HepG2 (cell line): ENCODE measurements around the gene GP9. TPM values are rescaled to one million over a fixed set of nuclear protein-coding genes. Genes with fewer than 3 reads are reported as not detected.

ENCODE experiments used
- ATAC-seq: fragments of 200-7000 bp; cut with Tn5 transposase; 3 replicates; pipeline ENCODE4 v1.9.1; 2020; ENCODE audit warnings: mild to moderate bottlenecking, moderate library complexity
- BruUV-seq: library from RNA; stranded (reverse); fragments of 400-500 nt; replicated peaks from 2 replicates; lab custom pipeline; 2021; lab: Mats Ljungman, UMichigan
- CTCF ChIA-PET: fragments of 300-600 bp; formaldehyde crosslinking; extraction: SDS; loops from one replicate; lab custom pipeline; 2021; ENCODE audit warnings: low total read pairs, inconsistent platforms, low intra/inter-chr PET ratio; lab: Yijun Ruan, JAX
- POLR2A ChIA-PET: fragments of 350-600 bp; sonication (Branson Sonifier 250); formaldehyde crosslinking; loops from one replicate; lab custom pipeline; 2020; ENCODE audit warnings: antibody characterized with exemption, inconsistent platforms; lab: Yijun Ruan, JAX
- DNase-seq: peaks from one replicate; pipeline ENCODE4 v3.0.0-alpha.2; 2015; ENCODE audit warnings: low spot score
- FAIRE-seq: peaks from 3 replicates; lab custom pipeline; 2011; peaks lifted over from hg19 to GRCh38; lab: Jason Lieb, UNC
- H2AFZ ChIP-seq: one replicate; pipeline ENCODE4 v1.6.1; 2011; ENCODE audit warnings: low read length, inconsistent platforms
- H3K27ac ChIP-seq: fragments of 300-600 bp; 3 replicates; pipeline ENCODE4 v1.8.0; 2011; ENCODE audit warnings: mixed run types, mild to moderate bottlenecking, mixed read lengths, low read length, inconsistent platforms; ENCODE audit not compliant: insufficient read depth; ENCODE audit errors: extremely low read length
- H3K27me3 ChIP-seq, 2 experiments: fragments of 200-600 bp in 1 of 2; 2 replicates in 1 of 2; 3 replicates in 1 of 2; pipeline versions ENCODE4 v1.6.0 to v1.8.0; 2011; ENCODE audit warnings: low read length in 2 of 2, mild to moderate bottlenecking in 2 of 2, moderate library complexity in 2 of 2, inconsistent platforms in 1 of 2; ENCODE audit not compliant: insufficient read depth in 2 of 2, control insufficient read depth in 1 of 2
- H3K36me3 ChIP-seq, 2 experiments: fragments of 200-600 bp in 1 of 2; replicated peaks in 1 of 2; 2 replicates in 1 of 2; 3 replicates in 1 of 2; pipeline versions ENCODE4 v1.5.1 to v1.8.0; 2011; ENCODE audit warnings: low read length in 2 of 2, inconsistent platforms in 1 of 2; ENCODE audit not compliant: insufficient read depth in 2 of 2, control insufficient read depth in 1 of 2
- H3K4me1 ChIP-seq: 2 replicates; pipeline ENCODE4 v1.5.1; 2012; ENCODE audit warnings: low read length, inconsistent platforms; ENCODE audit not compliant: insufficient read depth
- H3K4me2 ChIP-seq: 2 replicates; pipeline ENCODE4 v1.6.0; 2011; ENCODE audit warnings: low read depth, low read length, inconsistent platforms
- H3K4me3 ChIP-seq, 3 experiments: fragments of 200-600 bp in 1 of 3; sonication (generic), shearing (Covaris generic) in 1 of 3; replicated peaks in 1 of 3; 2 replicates each; pipeline ENCODE4 v1.5.1; 2011 to 2016; ENCODE audit warnings: low read length in 3 of 3, inconsistent platforms in 2 of 3, low read depth in 2 of 3, mild to moderate bottlenecking in 2 of 3, control low read depth in 1 of 3, mixed read lengths in 1 of 3; ENCODE audit not compliant: insufficient read depth in 1 of 3
- H3K79me2 ChIP-seq: one replicate; pipeline ENCODE4 v1.6.1; 2011; ENCODE audit warnings: low read length, inconsistent platforms; ENCODE audit not compliant: insufficient read depth
- H3K9ac ChIP-seq: 2 replicates; pipeline ENCODE4 v1.6.0; 2011; ENCODE audit warnings: mild to moderate bottlenecking, low read depth, low read length, inconsistent platforms; ENCODE audit not compliant: insufficient read depth
- H3K9me3 ChIP-seq: 2 replicates; pipeline ENCODE4 v1.5.1; 2012; ENCODE audit warnings: mild to moderate bottlenecking, low read length
- H4K20me1 ChIP-seq: 2 replicates; pipeline ENCODE4 v1.6.0; 2011; ENCODE audit warnings: inconsistent platforms, mild to moderate bottlenecking, low read length, moderate library complexity; ENCODE audit not compliant: insufficient read depth
- CEBPG ChIP-seq: IDR thresholded peaks from 2 replicates; pipeline ENCODE4 v1.6.1; 2016
- CREB3 ChIP-seq: sonication (generic); formaldehyde crosslinking; IDR thresholded peaks from 2 replicates; pipeline ENCODE4 v1.5.0; 2020; ENCODE audit warnings: missing genetic modification reagents
- CREM ChIP-seq, 2 experiments: sonication (generic) in 1 of 2; formaldehyde crosslinking in 1 of 2; IDR thresholded peaks; 2 replicates each; pipeline versions ENCODE4 v1.4.0 to v1.6.1; 2016 to 2020; ENCODE audit warnings: antibody characterized with exemption in 1 of 2, mild to moderate bottlenecking in 1 of 2, missing genetic modification reagents in 1 of 2
- ETV6 ChIP-seq: sonication (generic); formaldehyde crosslinking; conservative IDR thresholded peaks from 2 replicates; pipeline ENCODE4 v1.4.0; 2020; ENCODE audit warnings: missing genetic modification reagents
- FOSL2 ChIP-seq: sonication (generic); formaldehyde crosslinking; IDR thresholded peaks from 2 replicates; pipeline ENCODE4 v1.4.0; 2020; ENCODE audit warnings: missing genetic modification reagents
- HIVEP1 ChIP-seq: sonication (generic); formaldehyde crosslinking; IDR thresholded peaks from 2 replicates; pipeline ENCODE4 v1.4.0; 2020; ENCODE audit warnings: mild to moderate bottlenecking, missing genetic modification reagents
- JARID2 ChIP-seq: sonication (generic); formaldehyde crosslinking; IDR thresholded peaks from 2 replicates; pipeline ENCODE4 v1.8.1; 2023; ENCODE audit warnings: missing genetic modification reagents, inconsistent platforms; ENCODE audit not compliant: insufficient replicate concordance
- MED13 ChIP-seq: sonication (generic); formaldehyde crosslinking; IDR thresholded peaks from 2 replicates; pipeline ENCODE4 v1.5.0; 2020; ENCODE audit warnings: missing genetic modification reagents
- RAD51 ChIP-seq: fragments of 450-650 bp; IDR thresholded peaks from 2 replicates; pipeline ENCODE4 v1.6.1; 2016; ENCODE audit warnings: borderline replicate concordance
- THAP11 ChIP-seq: IDR thresholded peaks from 2 replicates; pipeline ENCODE4 v1.6.1; 2016; ENCODE audit warnings: missing biosample characterization, missing genetic modification reagents
- ZMYM2 ChIP-seq: sonication (generic); formaldehyde crosslinking; IDR thresholded peaks from 2 replicates; pipeline ENCODE4 v1.8.0; 2022; ENCODE audit warnings: mild to moderate bottlenecking, missing genetic modification reagents
- ZNF274 ChIP-seq: sonication (generic); formaldehyde crosslinking; IDR thresholded peaks from 2 replicates; pipeline ENCODE4 v1.5.1; 2020; ENCODE audit warnings: mild to moderate bottlenecking, missing genetic modification reagents
- ZNF367 ChIP-seq: sonication (generic); formaldehyde crosslinking; IDR thresholded peaks from 2 replicates; pipeline ENCODE4 v1.4.0; 2020; ENCODE audit warnings: missing genetic modification reagents, borderline replicate concordance
- ZNF441 ChIP-seq: sonication (generic); formaldehyde crosslinking; IDR thresholded peaks from 2 replicates; pipeline ENCODE4 v1.7.0; 2021; ENCODE audit warnings: missing genetic modification reagents, borderline replicate concordance
- ZNF724P ChIP-seq: sonication (generic); formaldehyde crosslinking; IDR thresholded peaks from 2 replicates; pipeline ENCODE4 v1.8.0; 2022; ENCODE audit warnings: missing genetic modification reagents, borderline replicate concordance
- ZNF768 ChIP-seq: sonication (generic); formaldehyde crosslinking; IDR thresholded peaks from 2 replicates; pipeline ENCODE4 v1.4.0; 2020; ENCODE audit warnings: missing genetic modification reagents
- ZNF839 ChIP-seq: sonication (generic); formaldehyde crosslinking; IDR thresholded peaks from 2 replicates; pipeline ENCODE4 v1.4.0; 2020; ENCODE audit warnings: missing genetic modification reagents, mild to moderate bottlenecking, borderline replicate concordance
- WGBS: methylation state at CpG from one replicate; pipeline ENCODE4 v1.1.6; 2017; ENCODE audit warnings: low lambda C conversion rate; 5-methylcytosine and 5-hydroxymethylcytosine counted together
- in situ Hi-C: cut with HindIII; loops from 2 replicates; pipeline ENCODE4 v1.10.0; 2017; ENCODE audit warnings: low pct_unique_long_range_greater_than_20kb; ENCODE audit not compliant: extremely low pct_ligation_motif_present
- intact Hi-C: fragments of 100-400 bp; cut with micrococcal nuclease; formaldehyde crosslinking; loops from one replicate; pipeline ENCODE4 v1.10.0; 2022; ENCODE audit not compliant: unreplicated experiment
- polyA plus RNA-seq, 8 experiments: library from polyadenylated mRNA; depleted of rRNA in 3 of 8; stranded (reverse) in 7 of 8; unstranded in 1 of 8; fragments of >200 nt; fragmentation: Illumina TruSeq in 4 of 8; extraction: Trizol in 4 of 8; gene quantifications; 2 replicates each; pipeline versions ENCODE4 v1.2.1 to v1.2.3, GENCODE V29; 2011 to 2016; ENCODE audit warnings: low read depth in 4 of 8, missing spikeins in 1 of 8, mixed read lengths in 1 of 8; ENCODE audit not compliant: insufficient read depth in 1 of 8
- total RNA-seq, 5 experiments: library from RNA; depleted of rRNA; stranded (reverse); fragments of >200 nt; fragmentation: Illumina TruSeq; extraction: Trizol; gene quantifications; 2 replicates each; pipeline ENCODE4 v1.2.3, GENCODE V29; 2016; ENCODE audit warnings: low read depth in 1 of 5

Gene GP9
- total and polyA plus RNA-seq, 2 of the 13 experiments (the other 11 are each of a cell fraction or from before 2014, with no cell fraction given): not detected

GRCh38 chr3:129045675-129046036, 14.9 kb upstream of the GP9 start:
- TF ChIP-seq MED13 (CRISPR knock-in tag) (no peak), ZNF441 (CRISPR knock-in tag) (no peak), ZMYM2 (CRISPR knock-in tag) (no peak), HIVEP1 (no peak), JARID2 (CRISPR knock-in tag) (no peak), CREB3 (CRISPR knock-in tag) (no peak), CEBPG (CRISPR knock-in tag) (no peak), FOSL2 (CRISPR knock-in tag) (no peak), ZNF367 (no peak), THAP11 (CRISPR knock-in tag) (no peak), RAD51 (no peak), ETV6 (CRISPR knock-in tag) (no peak), ZNF274 (CRISPR knock-in tag) (no peak), CREM (IDR thresholded peaks at IDR 0.05) (no peak), CREM (CRISPR knock-in tag; IDR thresholded peaks at IDR 0.05) (no peak), ZNF768 (CRISPR knock-in tag) (no peak), ZNF839 (no peak), ZNF724P (CRISPR knock-in tag) (no peak)
- Histone ChIP-seq H3K27me3 (peaks cover 3 to 6% of the 10 kb centered on the region in 2 experiments; a peak in 1 of 5 replicates), H3K4me3 (no peak overlapping the region), H3K9ac (no peak overlapping the region), H3K36me3 (no peaks in the 10 kb centered on the region), H2AFZ (no peak overlapping the region), H3K9me3 (peaks cover 7% of the 10 kb centered on the region; the same call in 1 of the 2 replicates), H3K4me2 (no peak overlapping the region), H3K27ac (no peak overlapping the region), H4K20me1 (no peaks in the 10 kb centered on the region), H3K4me1 (no peaks in the 10 kb centered on the region), H3K79me2 (no peaks in the 10 kb centered on the region)
- ATAC-seq: no peak
- intact Hi-C loops (no loop called here), in situ Hi-C loops (no loop called here)
- WGBS: 84% methylated on average over 41 of the region's 43 CpGs
- ChIA-PET CTCF (no interaction called here), POLR2A (no interaction called here)
- no TSS peak for BruUV-seq
- DNase-seq: no peak
- no peak for FAIRE-seq
